Measurements from ENCODE around the gene MEGF10. TPM values are rescaled to one million over a fixed set of nuclear protein-coding genes. Genes with fewer than 3 reads are reported as not detected.

Gene MEGF10
- total and polyA plus RNA-seq, 2 of the 8 experiments (the other 6 are each of a cell fraction or from before 2014, with no cell fraction given): 38.2 to 53.1 TPM

DNA sequence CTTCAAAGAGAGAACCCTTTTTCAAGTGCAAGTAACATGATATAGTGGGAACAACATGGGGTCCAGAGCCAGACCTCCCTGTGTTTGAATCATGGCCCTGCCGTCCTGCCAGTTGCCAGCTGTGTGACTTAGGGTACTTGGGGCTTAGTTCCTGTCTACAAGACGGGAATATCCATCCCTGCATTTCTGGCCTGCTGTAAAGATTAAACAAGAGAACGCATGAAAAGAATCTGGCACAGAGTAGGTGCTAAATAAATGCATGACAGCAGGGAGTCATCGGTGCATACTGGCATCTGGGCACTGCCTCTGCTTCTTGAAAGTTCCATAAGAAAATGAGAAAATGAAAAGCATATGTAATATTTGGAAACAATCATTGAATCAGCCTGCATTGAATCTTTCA is 149.0 kb downstream of the MEGF10 start:
- Histone ChIP-seq H3K56ac (replicated peaks; ENCODE audit: insufficient read length, low read depth, low read length) (no peak overlapping the region), H4K91ac (replicated peaks; ENCODE audit: insufficient read length, low read length) (no peak overlapping the region), H2AK5ac (ENCODE audit: low read depth, low read length) (no peak overlapping the region), H4K5ac (ENCODE audit: insufficient read length, low read depth, low read length) (no peak overlapping the region), H3K36me3 (ENCODE audit: control insufficient read depth in 2 of 4, insufficient read depth in 4 of 4, low read length in 3 of 4) (peaks cover 0 to 10% (median 5%) of the 10 kb centered on the region in 4 experiments; a peak in 2 of 8 replicates), H2BK120ac (replicated peaks; ENCODE audit: low read depth, low read length) (no peak overlapping the region), H3K27ac (ENCODE audit: low read depth, low read length) (no peak overlapping the region), H2AFZ (ENCODE audit: low read length) (no peak overlapping the region), H4K8ac (ENCODE audit: extremely low read depth, insufficient read depth, low read length) (no peak overlapping the region), H3K18ac (ENCODE audit: extremely low read depth, low read length) (no peak overlapping the region), H3K14ac (ENCODE audit: insufficient read length) (no peak overlapping the region), H2BK12ac (ENCODE audit: low read depth, low read length) (no peak overlapping the region), H2BK20ac (ENCODE audit: low read length) (no peak overlapping the region), H3K79me2 (ENCODE audit: control insufficient read depth in 1 of 2, insufficient read depth in 2 of 2, low read length in 2 of 2) (no peaks in the 10 kb centered on the region), H3K79me1 (ENCODE audit: low read depth, low read length) (no peaks in the 10 kb centered on the region), H2BK5ac (ENCODE audit: low read depth, low read length) (no peak overlapping the region), H3K4me3 (ENCODE audit: extremely low read depth in 1 of 4, insufficient read depth in 2 of 4, low read depth in 3 of 4, low read length in 4 of 4) (no peak overlapping the region), H3K9ac (replicated peaks in 1 of 4; ENCODE audit: extremely low read depth in 1 of 4, low read depth in 3 of 4, low read length in 3 of 4) (no peak overlapping the region), H4K20me1 (replicated peaks in 1 of 2; ENCODE audit: control insufficient read depth in 1 of 2, insufficient read depth in 2 of 2, low read length in 2 of 2) (no peaks in the 10 kb centered on the region), H3K4ac (replicated peaks; ENCODE audit: insufficient read length, low read depth, low read length) (no peak overlapping the region), H3K9me3 (ENCODE audit: insufficient read depth in 2 of 2, low read depth in 1 of 2, low read length in 1 of 2) (no peaks in the 10 kb centered on the region), H3K27me3 (replicated peaks in 1 of 4; ENCODE audit: control insufficient read depth in 3 of 4, extremely low read depth in 1 of 4, insufficient read depth in 3 of 4, low read length in 3 of 4) (no peaks in the 10 kb centered on the region), H2BK15ac (ENCODE audit: low read length) (no peak overlapping the region), H3K23ac (ENCODE audit: insufficient read length) (no peak overlapping the region), H3K4me2 (ENCODE audit: insufficient read depth in 1 of 2, low read depth in 2 of 2, low read length in 2 of 2) (no peak overlapping the region), H3K4me1 (replicated peaks in 1 of 4; ENCODE audit: control insufficient read depth in 3 of 4, insufficient read depth in 4 of 4, low read length in 3 of 4) (no peaks in the 10 kb centered on the region), H3K23me2 (ENCODE audit: low read depth, low read length) (no peaks in the 10 kb centered on the region)
- no peak for TF ChIP-seq SP4 (IDR thresholded peaks at IDR 0.05; ENCODE audit: low read length)
- TF ChIP-seq NRF1 (IDR thresholded peaks at IDR 0.05; ENCODE audit: low read depth, low read length): no peak
- TF ChIP-seq, protein P1, sequence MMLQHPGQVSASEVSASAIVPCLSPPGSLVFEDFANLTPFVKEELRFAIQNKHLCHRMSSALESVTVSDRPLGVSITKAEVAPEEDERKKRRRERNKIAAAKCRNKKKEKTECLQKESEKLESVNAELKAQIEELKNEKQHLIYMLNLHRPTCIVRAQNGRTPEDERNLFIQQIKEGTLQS (IDR thresholded peaks at IDR 0.05; ENCODE audit: insufficient read depth, low read depth, low read length): no peak
- TF ChIP-seq CBX5 (IDR thresholded peaks at IDR 0.05; ENCODE audit: low read depth, low read length): no peak
- no peak for TF ChIP-seq SRF (IDR thresholded peaks at IDR 0.05; ENCODE audit: low read depth, low read length)
- no peak for TF ChIP-seq CEBPB (IDR thresholded peaks at IDR 0.05; ENCODE audit: low read depth, low read length)
- no peak for TF ChIP-seq GTF2F1 (IDR thresholded peaks at IDR 0.05; ENCODE audit: borderline replicate concordance, low read depth, low read length)
- TF ChIP-seq FOSL1 (IDR thresholded peaks at IDR 0.05; ENCODE audit: insufficient read depth, low read depth, low read length): no peak
- no peak for TF ChIP-seq HDAC2 (IDR thresholded peaks at IDR 0.05; ENCODE audit: borderline replicate concordance in 1 of 2, low read depth in 2 of 2, low read length in 2 of 2)
- TF ChIP-seq KDM4A (IDR thresholded peaks at IDR 0.05; ENCODE audit: low read depth, low read length, severe bottlenecking): no peak
- TF ChIP-seq BRCA1 (IDR thresholded peaks at IDR 0.05; ENCODE audit: low read depth, low read length): no peak
- no peak for TF ChIP-seq HDAC6 (IDR thresholded peaks at IDR 0.05; ENCODE audit: low read depth, low read length)
- TF ChIP-seq SP1 (IDR thresholded peaks at IDR 0.05; ENCODE audit: low read depth, low read length): no peak
- WGBS, 2 experiments (ENCODE audit: extremely low coverage in 1 of 2, insufficient coverage in 1 of 2, insufficient read length in 1 of 2, insufficient replicate concordance in 2 of 2, low coverage in 1 of 2, low lambda C conversion rate in 2 of 2, missing lambda C conversion rate in 1 of 2): 84% methylated on average over 4 of the region's 4 CpGs; no CpG with 5 or more reads in 1 of the 2 experiments
- ChIA-PET POLR2A (ENCODE audit: partially characterized antibody) (no interaction called here), CTCF (ENCODE audit: partially characterized antibody) (interaction anchor here (2.5 kb wide), 1 partner anchor 147 kb away, joined by 9 read pairs; no protein-coding TSS in a partner anchor)
- DNase-seq (ENCODE audit: low read depth in 1 of 2, low spot score in 2 of 2): no peak
- no peak for FAIRE-seq

Data from H1 (cell line).